CD4-positive, alpha-beta T cell treated with Interleukin-1 beta for 1 hour (primary cell): ENCODE measurements around the gene RNF121.

Source experiments
- DNase-seq, 2 donors: peaks; one replicate each; pipeline ENCODE4 v3.0.0-alpha.2; 2020 to 2022

RNF121 gene

GRCh38 chr11:71990701-71991100 is 61.9 kb downstream of the RNF121 start:
- no peak for DNase-seq

GRCh38 chr11:71991494-71991893 is 62.6 kb downstream of the RNF121 start:
- DNase-seq: peak in 1 of 2 donors; percentile 33

- DNase-seq: no peak
Observed at GRCh38 chr11:71992136-71992730, 63.4 kb downstream of the RNF121 start.

GRCh38 chr11:71994786-71995185 is 65.9 kb downstream of the RNF121 start:
- DNase-seq: no peak

GRCh38 chr11:71995726-71996291 is 67.0 kb downstream of the RNF121 start:
- no peak for DNase-seq

- DNase-seq: no peak
Observed at GRCh38 chr11:71996517-71996916, 67.7 kb downstream of the RNF121 start.

- DNase-seq: peak; percentile 12 to 80
Observed at GRCh38 chr11:71996946-71997345, 68.1 kb downstream of the RNF121 start.

GRCh38 chr11:71997594-71997993 is 68.7 kb downstream of the RNF121 start:
- DNase-seq: no peak

- DNase-seq: no peak
Observed at GRCh38 chr11:71998061-71998460, 69.2 kb downstream of the RNF121 start.

GRCh38 chr11:71998649-71999310 is 69.9 kb downstream of the RNF121 start, which contains the start of gene IL18BP:
Gene IL18BP (plus strand): TSS chr11:71998909. CDS start chr11:71999985, 1,076 bp downstream.
- peak; percentile 50 to 68 for DNase-seq

GRCh38 chr11:71999362-71999761 is 70.5 kb downstream of the RNF121 start:
- DNase-seq: no peak

- DNase-seq: no peak
Observed at GRCh38 chr11:71999798-72000197, 71.0 kb downstream of the RNF121 start.

GRCh38 chr11:72000202-72000867 is 71.5 kb downstream of the RNF121 start:
- no peak for DNase-seq

- DNase-seq: no peak
Observed at GRCh38 chr11:72001285-72001684, 72.4 kb downstream of the RNF121 start.

GRCh38 chr11:72001834-72002591 is 73.2 kb downstream of the RNF121 start:
- no peak for DNase-seq

GRCh38 chr11:72002841-72003775 is 74.3 kb downstream of the RNF121 start:
- DNase-seq: no peak

GRCh38 chr11:72003776-72004171 is 74.9 kb downstream of the RNF121 start:
- DNase-seq: no peak

GRCh38 chr11:72004515-72005346 is 75.9 kb downstream of the RNF121 start:
- DNase-seq: no peak

GRCh38 chr11:72005347-72006260 is 76.8 kb downstream of the RNF121 start:
- DNase-seq: no peak
